Measurements from ENCODE around the gene TXK. TPM values are rescaled to one million over a fixed set of nuclear protein-coding genes. Genes with fewer than 3 reads are reported as not detected.

TXK gene
- total and polyA plus RNA-seq, 7 donors = 0.55 to 7.5 (median 0.99) TPM; not detected in 2

DNA sequence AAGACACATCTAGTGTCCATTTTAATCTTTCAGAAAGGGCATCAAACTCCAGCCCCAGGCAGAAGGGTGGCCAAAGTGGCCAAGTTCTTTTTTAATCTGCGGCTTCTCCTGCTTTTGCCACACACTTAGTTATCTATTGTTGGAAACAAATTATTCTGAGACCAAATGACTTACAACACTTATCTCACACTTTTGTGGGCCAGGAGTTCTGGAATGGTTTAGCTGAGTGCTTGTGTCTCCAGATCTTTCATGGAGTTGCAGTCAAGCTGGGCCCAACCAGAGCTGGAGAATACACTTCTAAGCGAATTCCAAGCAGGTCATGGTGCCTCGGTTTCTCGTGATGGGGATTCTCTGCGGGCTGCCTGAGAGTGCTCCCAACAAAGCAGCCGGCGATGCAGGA lies 4.0 kb downstream of the TXK start:
- no peak for DNase-seq
- Histone ChIP-seq H3K9me3 (no peaks in the 10 kb centered on the region), H3K36me3 (no peaks in the 10 kb centered on the region), H3K27me3 (no peaks in the 10 kb centered on the region), H3K4me3 (no peak overlapping the region), H3K27ac (no peak overlapping the region), H3K4me1 (peaks cover 0 to 8% (median 0%) of the 10 kb centered on the region in 4 donors)
- TF ChIP-seq, protein P1, sequence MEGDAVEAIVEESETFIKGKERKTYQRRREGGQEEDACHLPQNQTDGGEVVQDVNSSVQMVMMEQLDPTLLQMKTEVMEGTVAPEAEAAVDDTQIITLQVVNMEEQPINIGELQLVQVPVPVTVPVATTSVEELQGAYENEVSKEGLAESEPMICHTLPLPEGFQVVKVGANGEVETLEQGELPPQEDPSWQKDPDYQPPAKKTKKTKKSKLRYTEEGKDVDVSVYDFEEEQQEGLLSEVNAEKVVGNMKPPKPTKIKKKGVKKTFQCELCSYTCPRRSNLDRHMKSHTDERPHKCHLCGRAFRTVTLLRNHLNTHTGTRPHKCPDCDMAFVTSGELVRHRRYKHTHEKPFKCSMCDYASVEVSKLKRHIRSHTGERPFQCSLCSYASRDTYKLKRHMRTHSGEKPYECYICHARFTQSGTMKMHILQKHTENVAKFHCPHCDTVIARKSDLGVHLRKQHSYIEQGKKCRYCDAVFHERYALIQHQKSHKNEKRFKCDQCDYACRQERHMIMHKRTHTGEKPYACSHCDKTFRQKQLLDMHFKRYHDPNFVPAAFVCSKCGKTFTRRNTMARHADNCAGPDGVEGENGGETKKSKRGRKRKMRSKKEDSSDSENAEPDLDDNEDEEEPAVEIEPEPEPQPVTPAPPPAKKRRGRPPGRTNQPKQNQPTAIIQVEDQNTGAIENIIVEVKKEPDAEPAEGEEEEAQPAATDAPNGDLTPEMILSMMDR (IDR thresholded peaks at IDR 0.05) = no peak
- no peak for TF ChIP-seq POLR2AphosphoS5 (IDR thresholded peaks at IDR 0.05)
- TF ChIP-seq EP300 (IDR thresholded peaks at IDR 0.05) = no peak
- WGBS, 2 donors = 94 to 95% methylated on average over 7 of the region's 7 CpGs
- intact Hi-C loops (cut with DNase I) = no loop called here

DNA sequence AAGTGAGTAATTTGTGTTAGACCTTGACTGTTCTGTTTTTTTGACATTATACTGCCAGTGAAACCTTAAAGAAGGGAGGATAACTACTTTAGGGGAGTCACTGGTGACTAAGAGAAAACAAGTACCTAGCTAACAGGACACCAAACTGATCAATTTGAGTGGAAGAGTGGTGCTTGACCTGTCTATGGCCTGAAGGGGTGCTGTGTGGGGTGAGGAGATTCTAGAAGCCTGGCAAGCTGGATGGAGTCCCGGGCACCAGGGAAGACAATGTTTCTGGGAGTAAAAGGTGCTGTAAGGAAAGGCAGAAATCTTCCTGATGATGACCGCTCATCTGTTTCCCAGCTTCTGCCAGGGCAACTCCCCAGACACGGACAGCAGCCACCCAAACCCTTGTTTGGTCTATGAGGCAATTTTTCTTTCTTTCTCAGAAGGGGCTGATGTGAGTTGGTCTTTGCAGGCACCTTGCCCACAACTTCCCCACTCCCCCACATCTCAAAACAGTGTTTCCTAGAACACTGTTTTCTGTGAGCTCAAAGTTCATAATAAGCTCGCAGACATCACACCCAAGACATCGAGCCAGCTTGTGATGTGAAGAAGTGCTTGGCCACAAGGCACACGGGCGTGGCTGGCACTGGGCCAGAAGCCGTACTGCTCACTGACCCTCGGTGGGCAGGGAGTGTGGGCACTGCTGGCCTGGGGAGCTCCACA lies 4.6 kb downstream of the TXK start:
- intact Hi-C loops (cut with DNase I) = no loop called here
- no peaks in the 10 kb centered on the region for H3K9me3 ChIP-seq
- TF ChIP-seq POLR2A (IDR thresholded peaks at IDR 0.05) (no peak), POLR2AphosphoS5 (IDR thresholded peaks at IDR 0.05) (no peak), EP300 (IDR thresholded peaks at IDR 0.05) (no peak)
- TF ChIP-seq, protein P1 (IDR thresholded peaks at IDR 0.05) = no peak
- no peak overlapping the region for H3K4me3 ChIP-seq
- no peak overlapping the region for H3K27ac ChIP-seq
- no peaks in the 10 kb centered on the region for H3K36me3 ChIP-seq
- peaks cover 0 to 8% (median 0%) of the 10 kb centered on the region in 4 donors for H3K4me1 ChIP-seq
- no peaks in the 10 kb centered on the region for H3K27me3 ChIP-seq
- WGBS, 2 donors = 24 to 43% methylated on average over 9 of the region's 9 CpGs
- no peak for DNase-seq

DNA sequence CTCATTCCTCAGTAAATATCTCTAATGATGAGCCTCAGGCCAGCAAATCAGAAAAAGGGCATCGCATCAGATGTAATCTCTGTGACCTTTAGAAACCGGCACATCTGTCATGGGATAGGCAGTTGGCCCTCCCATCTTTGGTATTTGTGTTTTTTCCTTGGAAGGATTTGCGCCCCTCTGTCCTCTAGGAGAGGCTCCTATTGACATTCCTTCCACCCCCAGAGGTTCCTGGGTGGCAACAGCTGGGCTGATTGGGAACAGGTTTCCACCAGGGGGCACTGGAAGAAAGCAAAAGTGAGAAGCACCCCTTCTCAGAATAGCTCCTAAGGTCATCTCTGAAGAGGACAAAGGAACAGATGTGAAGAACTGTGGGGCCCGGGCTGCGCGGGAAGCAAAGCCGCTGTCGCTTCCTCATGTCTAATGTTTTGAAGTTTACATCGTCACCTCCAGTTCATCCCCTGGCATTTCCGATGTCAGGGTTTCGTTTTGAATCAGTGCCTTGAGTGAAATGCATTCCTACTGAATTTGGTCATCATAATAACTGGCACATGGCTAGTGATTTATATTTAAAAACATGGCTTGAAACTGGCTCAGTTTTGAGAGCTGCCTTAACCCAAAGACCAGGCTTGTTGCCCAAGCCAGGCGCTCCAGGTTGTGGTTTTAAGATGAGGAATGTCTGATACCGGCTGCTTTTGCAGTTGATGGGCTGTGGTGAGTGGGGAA lies 6.2 kb downstream of the TXK start:
- peak overlapping the region in 3 of 4 donors; percentile 16 to 30 (median 22) for H3K4me3 ChIP-seq
- 32 to 38% methylated on average over 13 of the region's 13 CpGs for WGBS, 2 donors
- H3K9me3 ChIP-seq = no peaks in the 10 kb centered on the region
- intact Hi-C loops (cut with DNase I) = no loop called here
- no peaks in the 10 kb centered on the region for H3K27me3 ChIP-seq
- peak overlapping the region in 2 of 4 donors; percentile 27 to 31 for H3K27ac ChIP-seq
- no peak for DNase-seq
- TF ChIP-seq, protein P1 (IDR thresholded peaks at IDR 0.05) = peak in 3 of 4 experiments; percentile 32 to 44 (median 34)
- no peak for TF ChIP-seq POLR2AphosphoS5 (IDR thresholded peaks at IDR 0.05)
- no peaks in the 10 kb centered on the region for H3K36me3 ChIP-seq
- H3K4me1 ChIP-seq = peaks cover 0 to 8% (median 0%) of the 10 kb centered on the region in 4 donors

DNA sequence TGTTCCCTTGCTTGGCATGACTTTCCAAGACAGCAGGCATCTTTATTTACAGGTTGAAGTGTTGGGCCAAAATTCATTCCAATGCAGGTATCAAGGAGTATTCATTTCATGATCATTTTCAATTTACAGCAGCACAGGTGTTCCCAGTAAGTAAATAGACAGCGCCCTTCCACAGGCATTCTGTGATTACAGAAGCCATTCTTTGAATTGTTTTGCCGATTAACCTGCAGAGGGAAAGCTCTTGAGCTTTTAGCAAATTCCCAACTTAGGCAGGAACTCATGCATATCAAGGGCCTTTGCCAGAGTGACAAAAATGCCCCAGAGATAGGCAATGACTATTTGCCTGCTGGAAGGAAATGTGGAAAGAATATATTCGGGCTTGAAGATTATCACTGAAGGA lies 6.8 kb downstream of the TXK start:
- 12 to 48% methylated on average over 3 of the region's 3 CpGs for whole genome bisulfite sequencing, 2 donors
- no peak overlapping the region for H3K27ac ChIP-seq

More for the DNA sequence above, 6.8 kb downstream of the TXK start:
- no peak for DNase-seq
- H3K4me1 ChIP-seq = peaks cover 0 to 8% (median 0%) of the 10 kb centered on the region in 4 donors
- no peak overlapping the region for H3K4me3 ChIP-seq
- intact Hi-C loops (cut with DNase I) = no loop called here
- H3K27me3 ChIP-seq = no peaks in the 10 kb centered on the region
- TF ChIP-seq POLR2A (IDR thresholded peaks at IDR 0.05) = no peak
- TF ChIP-seq, protein P1 (IDR thresholded peaks at IDR 0.05) = no peak
- TF ChIP-seq POLR2AphosphoS5 (IDR thresholded peaks at IDR 0.05) = no peak
- TF ChIP-seq EP300 (IDR thresholded peaks at IDR 0.05) = no peak
- no peaks in the 10 kb centered on the region for H3K9me3 ChIP-seq
- H3K36me3 ChIP-seq = no peaks in the 10 kb centered on the region
